NOMO-1 (cell line): ENCODE measurements around the gene SOBP.
"Not testable (repeated sequence)": the region's sequence is repeated elsewhere in the genome, so short reads cannot be mapped to it uniquely, and the experiment has no call there.

Experiments
- DNase-seq, 2 experiments: peaks; one replicate each; lab custom pipeline; 2025; ENCODE audit not compliant: unreplicated experiment in 2 of 2; lab: John Stamatoyannopoulos, UW

The SOBP gene

GRCh38 chr6:107519224-107519623, 29.3 kb downstream of the SOBP start:
- not testable (repeated sequence) for DNase-seq

- DNase-seq: not testable (repeated sequence)
Observed at GRCh38 chr6:107520706-107521105, 30.8 kb downstream of the SOBP start.

GRCh38 chr6:107523054-107523791, 33.3 kb downstream of the SOBP start:
- DNase-seq: no peak

GRCh38 chr6:107523794-107524193, 33.9 kb downstream of the SOBP start:
- DNase-seq: no peak

- no peak for DNase-seq
Observed at GRCh38 chr6:107524626-107525025, 34.7 kb downstream of the SOBP start.

GRCh38 chr6:107531868-107532267, 42.0 kb downstream of the SOBP start:
- no peak for DNase-seq

- DNase-seq: no peak
Observed at GRCh38 chr6:107532706-107533105, 42.8 kb downstream of the SOBP start.

GRCh38 chr6:107533415-107534059, 43.6 kb downstream of the SOBP start:
- DNase-seq: no peak

GRCh38 chr6:107534571-107535141, 44.7 kb downstream of the SOBP start:
- DNase-seq: no peak

- DNase-seq: no peak
Observed at GRCh38 chr6:107535626-107536025, 45.7 kb downstream of the SOBP start.

- DNase-seq: no peak
Observed at GRCh38 chr6:107536180-107536961, 46.5 kb downstream of the SOBP start.

GRCh38 chr6:107537559-107537958, 47.6 kb downstream of the SOBP start:
- no peak for DNase-seq

GRCh38 chr6:107538856-107539387, 49.0 kb downstream of the SOBP start:
- no peak for DNase-seq

- DNase-seq: no peak
Observed at GRCh38 chr6:107539409-107539808, 49.5 kb downstream of the SOBP start.

- DNase-seq: no peak
Observed at GRCh38 chr6:107539849-107540464, 50.0 kb downstream of the SOBP start.

GRCh38 chr6:107540465-107540857, 50.5 kb downstream of the SOBP start:
- no peak for DNase-seq

GRCh38 chr6:107542192-107542668, 52.3 kb downstream of the SOBP start:
- no peak for DNase-seq

- DNase-seq: no peak
Observed at GRCh38 chr6:107543088-107543487, 53.2 kb downstream of the SOBP start.

- DNase-seq: no peak
Observed at GRCh38 chr6:107543567-107543966, 53.6 kb downstream of the SOBP start.

GRCh38 chr6:107545763-107546162, 55.8 kb downstream of the SOBP start:
- no peak for DNase-seq
